ENCODE measurements around the gene SPATS2. TPM values are rescaled to one million over a fixed set of nuclear protein-coding genes. Genes with fewer than 3 reads are reported as not detected.

Gene SPATS2
- total and polyA plus RNA-seq, 2 donors (not counting 1 experiment from before 2014, with no cell fraction given), result 11.3 to 21.5 TPM

DNA sequence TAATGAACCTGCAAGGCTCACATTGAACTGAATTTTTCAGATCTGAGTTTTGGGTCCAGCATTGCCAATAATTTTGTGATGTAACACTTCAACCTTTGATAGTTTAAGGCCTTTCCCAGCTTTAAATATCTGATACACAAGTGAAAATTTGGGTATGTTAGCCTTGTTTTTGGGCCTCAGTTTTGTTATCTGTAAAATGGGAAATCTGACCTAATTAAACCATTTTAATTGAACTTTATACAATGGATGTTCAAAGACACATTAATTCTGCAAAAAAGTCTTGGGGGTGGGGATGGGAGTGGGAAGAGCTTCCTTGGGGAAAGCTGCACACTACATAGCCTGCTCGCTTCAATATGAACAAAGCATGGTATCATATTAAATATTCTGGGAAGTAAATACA is 5.2 kb upstream of the SPATS2 start:
- Histone ChIP-seq H3K36me3 (replicated peaks in 1 of 2; ENCODE audit: control extremely low read depth in 1 of 2, control insufficient read depth in 1 of 2, extremely low read depth in 1 of 2, insufficient read depth in 2 of 2, low read length in 1 of 2) (no peaks in the 10 kb centered on the region), H4K20me1 (ENCODE audit: control insufficient read depth, insufficient read depth, low read length, poor library complexity, severe bottlenecking) (no peaks in the 10 kb centered on the region), H3K27ac (ENCODE audit: low read length in 2 of 2) (no peak overlapping the region), H3K4me2 (replicated peaks; ENCODE audit: low read depth, low read length, poor library complexity, severe bottlenecking) (no peak overlapping the region), H3K9me3 (ENCODE audit: control extremely low read depth in 1 of 3, control insufficient read depth in 2 of 3, insufficient read depth in 1 of 3, low read length in 2 of 3) (no peaks in the 10 kb centered on the region), H2AFZ (ENCODE audit: insufficient read depth, low read depth, low read length, poor library complexity, severe bottlenecking) (no peak overlapping the region), H3K4me1 (ENCODE audit: control insufficient read depth in 2 of 2, insufficient read depth in 2 of 2, low read length in 2 of 2) (peaks cover 5 to 15% of the 10 kb centered on the region in 2 donors), H3K9ac (ENCODE audit: low read length) (no peak overlapping the region), H3K27me3 (replicated peaks in 1 of 4; ENCODE audit: control extremely low read depth in 1 of 4, control insufficient read depth in 3 of 4, insufficient read depth in 4 of 4, low read length in 3 of 4) (peaks cover 0 to 4% (median 0%) of the 10 kb centered on the region in 4 experiments), H3K79me2 (ENCODE audit: control insufficient read depth, insufficient read depth, low read length) (peaks cover 11% of the 10 kb centered on the region), H3K4me3 (ENCODE audit: control extremely low read depth in 1 of 5, extremely low read depth in 1 of 5, insufficient read depth in 1 of 5, low read depth in 2 of 5, low read length in 4 of 5) (no peak overlapping the region)
- no peak for ATAC-seq (ENCODE audit: low read depth)
- Mint-ChIP-seq H3K9me3 (ENCODE audit: insufficient read depth) (no peaks in the 10 kb centered on the region), H3K4me1 (peaks cover 10% of the 10 kb centered on the region), H3K27ac (no peak overlapping the region), H3K4me3 (no peak overlapping the region), H3K27me3 (peaks cover 18% of the 10 kb centered on the region)
- TF ChIP-seq EZH2 (IDR thresholded peaks at IDR 0.05; ENCODE audit: borderline replicate concordance, insufficient read depth, low read depth, low read length, poor library complexity, severe bottlenecking) (no peak), CTCF (IDR thresholded peaks at IDR 0.05) (no peak)
- ChIA-PET POLR2A (no interaction called here), CTCF (interaction anchor here (0.9 to 22.4 kb wide), 7 partner anchors 9 to 152 kb away, joined by 3 to 729 read pairs (median 4); partner anchors contain the start of gene C1QL4)
- no CpG with 5 or more reads among the region's 1 CpG for WGBS (ENCODE audit: insufficient coverage)
- intact Hi-C loops (cut with micrococcal nuclease), result no loop called here
- DNase-seq, result no peak

DNA sequence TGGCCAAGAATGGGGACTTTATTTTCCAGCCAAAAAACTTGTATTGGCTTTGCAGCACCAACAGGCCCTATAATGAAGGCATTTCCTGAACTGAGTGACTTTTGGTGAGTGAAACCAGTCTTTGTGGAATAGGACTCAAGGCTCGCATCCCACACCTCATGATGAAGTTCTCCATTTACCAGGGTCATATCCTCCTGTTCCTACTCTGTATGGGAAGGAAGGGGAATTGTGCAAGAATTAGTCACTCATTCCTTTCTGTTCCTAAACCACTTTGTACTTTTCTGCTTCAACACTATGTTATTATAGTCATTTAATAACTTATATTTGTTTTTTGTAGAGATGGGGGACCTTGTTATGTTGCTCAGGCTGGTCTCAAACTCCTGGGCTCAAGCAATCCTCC is 2.3 kb upstream of the SPATS2 start:
- H3K79me2 ChIP-seq (ENCODE audit: control insufficient read depth, insufficient read depth, low read length), result peaks cover 11% of the 10 kb centered on the region
- no peak overlapping the region for H3K27ac ChIP-seq (ENCODE audit: low read length in 2 of 2)
- H3K4me3 Mint-ChIP-seq, result no peak overlapping the region
- TF ChIP-seq EZH2 (IDR thresholded peaks at IDR 0.05; ENCODE audit: borderline replicate concordance, insufficient read depth, low read depth, low read length, poor library complexity, severe bottlenecking) (no peak), CTCF (IDR thresholded peaks at IDR 0.05) (no peak)
- peaks cover 7% of the 10 kb centered on the region for H3K27me3 Mint-ChIP-seq
- H4K20me1 ChIP-seq (ENCODE audit: control insufficient read depth, insufficient read depth, low read length, poor library complexity, severe bottlenecking), result no peaks in the 10 kb centered on the region
- no peak overlapping the region for H3K4me2 ChIP-seq (replicated peaks; ENCODE audit: low read depth, low read length, poor library complexity, severe bottlenecking)
- no peaks in the 10 kb centered on the region for H3K9me3 Mint-ChIP-seq (ENCODE audit: insufficient read depth)
- CTCF ChIA-PET, result interaction anchor here (0.8 to 22.4 kb wide), 6 partner anchors 8 to 302 kb away, joined by 3 to 729 read pairs (median 14); partner anchors contain the start of gene DNAJC22
- POLR2A ChIA-PET, result interaction anchor here (0.6 kb wide), 1 partner anchor 65 kb away, joined by 9 read pairs; no protein-coding TSS in a partner anchor
- H3K36me3 ChIP-seq (replicated peaks in 1 of 2; ENCODE audit: control extremely low read depth in 1 of 2, control insufficient read depth in 1 of 2, extremely low read depth in 1 of 2, insufficient read depth in 2 of 2, low read length in 1 of 2), result no peaks in the 10 kb centered on the region
- peaks cover 32% of the 10 kb centered on the region for H3K4me1 Mint-ChIP-seq
- no peaks in the 10 kb centered on the region for H3K9me3 ChIP-seq (ENCODE audit: control extremely low read depth in 1 of 3, control insufficient read depth in 2 of 3, insufficient read depth in 1 of 3, low read length in 2 of 3)
- peaks cover 22 to 33% of the 10 kb centered on the region in 2 donors for H3K4me1 ChIP-seq (ENCODE audit: control insufficient read depth in 2 of 2, insufficient read depth in 2 of 2, low read length in 2 of 2)
- H3K27ac Mint-ChIP-seq, result no peak overlapping the region
- intact Hi-C loops (cut with micrococcal nuclease), result loop anchor here (5.0 kb wide), 1 partner anchor 62 kb away; no protein-coding TSS in a partner anchor
- no peak overlapping the region for H3K4me3 ChIP-seq (ENCODE audit: control extremely low read depth in 1 of 5, extremely low read depth in 1 of 5, insufficient read depth in 1 of 5, low read depth in 2 of 5, low read length in 4 of 5)
- H3K27me3 ChIP-seq (replicated peaks in 1 of 4; ENCODE audit: control extremely low read depth in 1 of 4, control insufficient read depth in 3 of 4, insufficient read depth in 4 of 4, low read length in 3 of 4), result no peaks in the 10 kb centered on the region
- WGBS (ENCODE audit: insufficient coverage), result no CpG with 5 or more reads among the region's 1 CpG
- DNase-seq (no peak), ATAC-seq (ENCODE audit: low read depth) (no peak)
- no peak overlapping the region for H2AFZ ChIP-seq (ENCODE audit: insufficient read depth, low read depth, low read length, poor library complexity, severe bottlenecking)
- no peak overlapping the region for H3K9ac ChIP-seq (ENCODE audit: low read length)
